ENCODE data around the gene TAF9.
"Not testable (repeated sequence)": the region's sequence is repeated elsewhere in the genome, so short reads cannot be mapped to it uniquely, and the experiment has no call there.

The TAF9 gene

GRCh38 chr5:69369340-69370121 lies at the start of gene TAF9, which contains the start of the genes AK6 and RAD17:
Gene TAF9, minus strand, starts transcription at chr5:69369520. Its CDS starts 3,783 bp downstream, at chr5:69365737.
Gene AK6, minus strand, starts transcription at chr5:69369520. Its CDS starts 30 bp downstream, at chr5:69369490.
Gene RAD17, plus strand, starts transcription at chr5:69369818. Its CDS starts 2,391 bp downstream, at chr5:69372209.
- no peak for FAIRE-seq

- FAIRE-seq: no peak
These were observed 49.2 kb upstream of the TAF9 start for GRCh38 chr5:69418554-69418953.

- FAIRE-seq: no peak
These were observed 47.4 kb upstream of the TAF9 start for GRCh38 chr5:69416699-69417098.

GRCh38 chr5:69416180-69416579 lies 46.9 kb upstream of the TAF9 start:
- FAIRE-seq: no peak

GRCh38 chr5:69415584-69415958 lies 46.3 kb upstream of the TAF9 start:
- FAIRE-seq: no peak

GRCh38 chr5:69414885-69415583 lies 45.7 kb upstream of the TAF9 start, which contains the start of gene MARVELD2:
Gene MARVELD2, plus strand, starts transcription at chr5:69415116. Its CDS starts 4,270 bp downstream, at chr5:69419386.
- FAIRE-seq: no peak

- FAIRE-seq: no peak
These were observed 35.5 kb upstream of the TAF9 start for GRCh38 chr5:69404659-69405330.

GRCh38 chr5:69378376-69378775 lies 9.1 kb upstream of the TAF9 start:
- no peak for FAIRE-seq

GRCh38 chr5:69374911-69375446 lies 5.7 kb upstream of the TAF9 start:
- no peak for FAIRE-seq

- FAIRE-seq: no peak
These were observed 3.1 kb upstream of the TAF9 start for GRCh38 chr5:69372394-69372793.

GRCh38 chr5:69370335-69370734 lies 1.0 kb upstream of the TAF9 start:
- not testable (repeated sequence) for FAIRE-seq

- FAIRE-seq: no peak
These were observed 621 bp downstream of the TAF9 start for GRCh38 chr5:69368458-69369339.

GRCh38 chr5:69367697-69368279 lies 1.5 kb downstream of the TAF9 start:
- no peak for FAIRE-seq

GRCh38 chr5:69364850-69365249 lies 4.5 kb downstream of the TAF9 start:
- no peak for FAIRE-seq

GRCh38 chr5:69364414-69364813 lies 4.9 kb downstream of the TAF9 start:
- FAIRE-seq: no peak

- no peak for FAIRE-seq
These were observed 8.9 kb downstream of the TAF9 start for GRCh38 chr5:69360442-69360841.

GRCh38 chr5:69359699-69360098 lies 9.6 kb downstream of the TAF9 start:
- no peak for FAIRE-seq

GRCh38 chr5:69350664-69351063 lies 18.7 kb downstream of the TAF9 start:
- no peak for FAIRE-seq

GRCh38 chr5:69343083-69343482 lies 26.2 kb downstream of the TAF9 start:
- no peak for FAIRE-seq

- FAIRE-seq: no peak
These were observed 27.7 kb downstream of the TAF9 start for GRCh38 chr5:69341520-69342161.

GRCh38 chr5:69335341-69335935 lies 33.9 kb downstream of the TAF9 start:
- FAIRE-seq: no peak
